Muscle layer of duodenum (tissue), 2 donors: ENCODE results near the gene CPTP.

Experiments
- H3K27ac ChIP-seq: one replicate; pipeline ENCODE4 v1.7.0; 2013; ENCODE audit warnings: mild to moderate bottlenecking, low read length
- H3K27me3 ChIP-seq: one replicate; pipeline ENCODE4 v1.7.0; 2013; ENCODE audit warnings: low read depth, mild to moderate bottlenecking, control low read depth, low read length
- H3K36me3 ChIP-seq, 2 donors: one replicate each; pipeline ENCODE4 v1.7.0; 2013; ENCODE audit warnings: low read length in 2 of 2, control low read depth in 1 of 2, mild to moderate bottlenecking in 1 of 2; ENCODE audit not compliant: insufficient read depth in 2 of 2, control insufficient read depth in 1 of 2
- H3K4me1 ChIP-seq, 2 donors: one replicate each; pipeline ENCODE4 v1.7.0; 2013; ENCODE audit warnings: low read length in 2 of 2, mild to moderate bottlenecking in 2 of 2, control low read depth in 1 of 2, moderate library complexity in 1 of 2; ENCODE audit not compliant: insufficient read depth in 2 of 2, control insufficient read depth in 1 of 2
- H3K4me3 ChIP-seq, 2 donors: one replicate each; pipeline ENCODE4 v1.7.0; 2013; ENCODE audit warnings: low read length in 2 of 2, low read depth in 1 of 2, mild to moderate bottlenecking in 1 of 2
- H3K9me3 ChIP-seq, 2 donors: one replicate each; pipeline ENCODE4 v1.7.0; 2013; ENCODE audit warnings: low read length in 2 of 2, control low read depth in 1 of 2, mild to moderate bottlenecking in 1 of 2; ENCODE audit not compliant: control insufficient read depth in 1 of 2
- donor health status: healthy.

CPTP gene

GRCh38 chr1:1349256-1350012, 24.8 kb downstream of the CPTP start, which contains the start of gene DVL1:
Gene DVL1, minus strand, starts transcription at chr1:1349418. Its CDS starts 353 bp downstream, at chr1:1349065.
- H3K36me3 ChIP-seq = peaks cover 0 to 8% of the 10 kb centered on the region in 2 donors
- peaks cover 9 to 72% of the 10 kb centered on the region in 2 donors for H3K4me1 ChIP-seq
- H3K27ac ChIP-seq = peak within 1 kb of the TSS; percentile 51
- peak within 1 kb of the TSS; percentile 61 to 73 for H3K4me3 ChIP-seq
- H3K9me3 ChIP-seq = no peaks in the 10 kb centered on the region
- peaks cover 7% of the 10 kb centered on the region for H3K27me3 ChIP-seq

GRCh38 chr1:1351511-1352427, 27.2 kb downstream of the CPTP start:
- Histone ChIP-seq H3K9me3 (no peaks in the 10 kb centered on the region), H3K27me3 (peaks cover 7% of the 10 kb centered on the region), H3K36me3 (peaks cover 0 to 9% of the 10 kb centered on the region in 2 donors), H3K4me3 (peak overlapping the region in 1 of 2 donors; percentile 24), H3K4me1 (peaks cover 7 to 68% of the 10 kb centered on the region in 2 donors), H3K27ac (no peak overlapping the region)

DNA sequence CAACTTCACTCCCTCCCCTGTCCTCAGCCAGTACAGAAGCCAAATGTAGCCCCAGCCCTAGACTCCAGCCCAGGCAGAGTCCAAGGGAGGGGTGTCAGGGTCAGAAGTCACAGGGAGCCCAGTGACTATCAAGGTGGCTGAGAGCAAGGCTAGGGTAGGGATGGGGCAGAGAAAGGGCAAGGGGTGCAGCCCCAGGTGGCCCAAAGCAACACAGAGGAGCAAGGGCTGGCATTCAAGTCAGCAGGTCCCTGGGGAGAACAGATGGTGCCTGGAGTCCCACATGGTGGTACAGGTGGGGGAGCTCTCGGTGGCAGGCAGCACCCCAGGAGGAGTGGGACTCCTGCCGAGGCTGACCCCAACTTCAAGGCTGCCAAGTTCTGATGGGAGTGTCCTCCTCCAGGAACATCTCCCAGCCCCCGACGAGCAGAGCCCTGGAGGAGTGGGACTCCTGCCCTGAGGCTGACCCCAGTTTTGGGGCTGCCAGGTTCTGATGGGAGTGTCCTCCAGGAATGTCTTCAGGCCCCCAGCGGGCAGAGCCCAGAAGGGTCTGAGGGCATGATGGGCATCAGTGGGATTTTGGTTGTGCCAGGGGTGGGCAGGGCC, 28.3 kb downstream of the CPTP start:
- H3K36me3 ChIP-seq = peaks cover 0 to 9% of the 10 kb centered on the region in 2 donors
- no peak overlapping the region for H3K4me3 ChIP-seq
- peaks cover 0 to 60% of the 10 kb centered on the region in 2 donors for H3K4me1 ChIP-seq
- no peaks in the 10 kb centered on the region for H3K9me3 ChIP-seq
- H3K27me3 ChIP-seq = peaks cover 7% of the 10 kb centered on the region
- H3K27ac ChIP-seq = no peak overlapping the region

DNA sequence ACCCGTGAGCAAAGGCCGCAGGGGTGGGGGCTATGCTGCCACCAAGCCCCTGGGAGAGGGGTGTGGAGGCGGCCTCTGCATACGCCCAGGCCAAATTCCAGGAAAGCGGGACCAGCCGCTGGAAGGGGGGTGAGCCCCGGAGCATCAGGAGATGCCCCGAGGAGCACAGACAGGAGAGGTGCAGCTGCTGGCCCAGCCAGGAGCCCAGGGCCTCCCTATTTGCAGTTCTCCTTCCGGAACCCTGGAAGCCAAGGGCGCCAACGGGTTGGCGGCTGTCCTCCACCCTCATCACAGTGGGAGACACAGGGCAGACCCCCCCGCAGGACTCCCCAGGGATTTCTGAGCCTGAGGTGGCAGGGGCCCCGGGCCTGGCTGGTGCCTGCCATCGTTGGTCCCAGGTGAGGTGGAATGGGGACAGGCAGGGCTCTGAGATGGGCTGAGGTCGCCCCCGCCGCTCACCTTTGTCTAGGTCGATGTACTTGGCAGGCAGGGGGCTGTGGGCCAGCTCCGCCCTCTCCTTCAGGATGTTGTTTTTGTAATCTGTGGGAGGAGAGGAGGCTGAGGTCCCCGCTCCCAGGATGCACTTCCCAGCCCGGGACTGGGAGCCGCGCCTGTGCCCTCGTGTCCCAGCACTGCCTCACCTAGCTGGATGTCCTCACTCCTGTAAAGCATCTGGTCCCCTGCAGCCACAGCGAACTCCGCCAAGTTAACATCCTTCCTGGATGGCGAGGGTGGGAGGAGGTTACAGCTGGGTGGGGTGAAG, 29.0 kb downstream of the CPTP start:
- peaks cover 0 to 57% of the 10 kb centered on the region in 2 donors for H3K4me1 ChIP-seq
- no peaks in the 10 kb centered on the region for H3K9me3 ChIP-seq
- peaks cover 7% of the 10 kb centered on the region for H3K27me3 ChIP-seq
- H3K27ac ChIP-seq = no peak overlapping the region
- H3K4me3 ChIP-seq = no peak overlapping the region
- H3K36me3 ChIP-seq = peaks cover 0 to 9% of the 10 kb centered on the region in 2 donors

DNA sequence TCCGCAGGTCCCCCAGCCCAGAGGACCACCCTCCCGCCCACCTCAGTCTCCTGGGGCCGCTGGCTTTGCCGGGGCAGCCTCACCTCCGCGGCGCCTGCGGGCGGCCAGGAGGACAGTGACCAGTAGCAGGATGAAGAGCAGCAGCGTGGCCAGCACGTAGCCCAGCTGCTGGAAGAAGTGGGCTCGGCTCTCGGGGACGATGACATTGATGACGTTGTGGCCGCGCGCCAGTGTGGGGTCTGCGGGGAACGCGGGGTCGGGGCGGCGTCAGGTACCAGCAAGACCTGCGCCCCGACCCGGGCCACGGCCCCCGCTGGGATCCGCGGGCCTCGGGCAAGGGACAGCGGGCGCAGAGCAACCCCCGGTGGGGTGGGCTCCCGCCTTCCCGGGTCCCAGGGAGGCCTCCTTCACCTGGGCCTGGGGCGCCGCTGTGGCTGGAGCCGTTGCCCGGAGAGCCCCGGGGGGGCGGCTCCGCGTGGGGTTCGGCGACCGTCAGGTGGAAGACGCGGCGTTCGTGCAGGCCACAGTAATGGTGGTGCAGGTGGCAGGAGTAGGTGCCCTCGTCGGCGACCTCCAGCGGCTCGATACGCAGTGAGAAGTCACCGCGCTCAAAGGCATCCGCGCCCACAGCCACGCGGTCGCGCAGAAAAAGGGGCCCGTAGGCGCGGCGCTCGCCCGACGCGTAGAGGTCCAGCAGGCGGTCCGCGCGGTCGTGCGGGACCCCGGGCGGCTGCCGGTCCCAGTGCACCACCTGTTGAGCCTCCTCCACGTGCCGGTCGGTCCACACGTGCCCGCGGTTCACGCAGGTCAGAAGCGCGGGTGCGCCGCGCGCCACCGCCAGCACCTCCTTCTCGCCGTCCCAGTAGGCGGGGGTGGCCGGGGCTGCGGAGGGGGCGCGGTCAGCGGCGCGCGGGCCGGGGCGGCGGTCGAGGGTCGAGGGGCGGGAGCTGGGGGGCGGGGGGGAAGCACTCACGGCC, 30.0 kb downstream of the CPTP start:
- H3K36me3 ChIP-seq = peaks cover 0 to 9% of the 10 kb centered on the region in 2 donors
- peaks cover 7% of the 10 kb centered on the region for H3K27me3 ChIP-seq
- H3K4me1 ChIP-seq = peaks cover 0 to 65% of the 10 kb centered on the region in 2 donors
- no peaks in the 10 kb centered on the region for H3K9me3 ChIP-seq
- H3K27ac ChIP-seq = no peak overlapping the region
- H3K4me3 ChIP-seq = no peak overlapping the region

- Histone ChIP-seq H3K27ac (no peak overlapping the region), H3K9me3 (no peaks in the 10 kb centered on the region), H3K4me1 (peaks cover 0 to 72% of the 10 kb centered on the region in 2 donors), H3K36me3 (peaks cover 0 to 9% of the 10 kb centered on the region in 2 donors), H3K27me3 (peaks cover 7% of the 10 kb centered on the region), H3K4me3 (peak overlapping the region in 1 of 2 donors; percentile 40)
Observed at GRCh38 chr1:1355416-1355815, 30.8 kb downstream of the CPTP start.

DNA sequence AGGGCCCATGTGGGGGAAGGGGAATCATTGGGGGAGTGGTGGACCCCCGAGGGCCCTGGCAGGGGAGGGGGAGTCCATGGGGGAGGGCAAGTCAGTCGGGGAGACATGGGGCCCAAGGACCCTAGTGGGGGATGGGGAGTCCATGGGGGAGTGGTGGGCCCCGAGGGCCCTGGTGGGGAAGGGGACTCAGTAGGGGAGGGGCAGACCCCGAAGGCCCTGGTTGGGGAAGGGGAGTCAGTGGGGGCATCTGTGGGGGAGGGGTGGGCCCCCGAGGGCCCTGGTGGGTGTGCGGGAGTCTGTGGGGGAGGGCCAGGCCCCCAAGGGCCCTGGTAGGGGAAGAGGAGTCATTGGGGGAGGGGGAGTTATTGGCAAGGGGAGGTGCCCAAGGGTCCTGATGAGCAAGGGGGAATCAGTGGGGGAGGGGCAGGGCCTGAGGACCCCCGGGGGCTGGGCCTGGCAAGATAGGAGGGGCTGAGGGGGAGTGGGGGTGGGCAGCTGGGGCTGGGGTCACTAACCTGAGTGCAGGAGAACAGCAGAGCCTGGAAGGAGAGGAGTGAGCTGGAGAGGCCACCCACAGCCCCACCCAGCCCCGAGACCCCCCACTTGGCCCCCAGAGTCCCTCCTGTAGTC, 31.7 kb downstream of the CPTP start:
- Histone ChIP-seq H3K4me1 (peaks cover 6 to 78% of the 10 kb centered on the region in 2 donors), H3K27me3 (peaks cover 7% of the 10 kb centered on the region), H3K4me3 (peak overlapping the region; percentile 56 to 72), H3K36me3 (peaks cover 0 to 9% of the 10 kb centered on the region in 2 donors), H3K9me3 (no peaks in the 10 kb centered on the region), H3K27ac (no peak overlapping the region)

GRCh38 chr1:1356796-1357401, 32.3 kb downstream of the CPTP start:
- Histone ChIP-seq H3K27ac (no peak overlapping the region), H3K4me1 (peaks cover 6 to 76% of the 10 kb centered on the region in 2 donors), H3K36me3 (peaks cover 0 to 9% of the 10 kb centered on the region in 2 donors), H3K4me3 (peak overlapping the region; percentile 56 to 72), H3K9me3 (no peaks in the 10 kb centered on the region), H3K27me3 (peaks cover 7% of the 10 kb centered on the region)

GRCh38 chr1:1357871-1358432, 33.4 kb downstream of the CPTP start:
- Histone ChIP-seq H3K4me1 (peaks cover 6 to 65% of the 10 kb centered on the region in 2 donors), H3K4me3 (peak overlapping the region; percentile 56 to 72), H3K27ac (peak overlapping the region; percentile 51), H3K27me3 (peaks cover 1% of the 10 kb centered on the region), H3K36me3 (peaks cover 0 to 9% of the 10 kb centered on the region in 2 donors), H3K9me3 (no peaks in the 10 kb centered on the region)
